T-helper 1 cell treated with Interleukin-12 subunit alpha and Interleukin-12 subunit beta and Interleukin-4 antibody, amounts not matched to agents 30 ng/mL and 1 ng/mL, for 36 hours (primary cell): ENCODE measurements around the gene CFAP410. TPM values are rescaled to one million over a fixed set of nuclear protein-coding genes. Genes with fewer than 3 reads are reported as not detected.

Experiments used
- intact Hi-C: fragments of 100-400 bp; cut with micrococcal nuclease; formaldehyde crosslinking; loops from one replicate; pipeline ENCODE4 v1.15.1; 2024
- total RNA-seq: library from RNA; stranded (reverse); gene quantifications from 2 replicates; pipeline ENCODE4 v1.2.3, GENCODE V29; 2022

Gene CFAP410
- total RNA-seq, 1 donor from 2014 or later: 17.8 TPM

- intact Hi-C loops: no loop called here
Measured at GRCh38 chr21:44318489-44319285, 20.5 kb downstream of the CFAP410 start.

GRCh38 chr21:44317871-44318270, 21.3 kb downstream of the CFAP410 start:
- intact Hi-C loops: no loop called here

GRCh38 chr21:44317241-44317782, 21.9 kb downstream of the CFAP410 start:
- intact Hi-C loops: no loop called here

- intact Hi-C loops: no loop called here
Measured at GRCh38 chr21:44316277-44316900, 22.8 kb downstream of the CFAP410 start.

GRCh38 chr21:44315691-44316203, 23.4 kb downstream of the CFAP410 start:
- intact Hi-C loops: no loop called here

- intact Hi-C loops: no loop called here
Measured at GRCh38 chr21:44314561-44314960, 24.6 kb downstream of the CFAP410 start.

- intact Hi-C loops: no loop called here
Measured at GRCh38 chr21:44314128-44314527, 25.1 kb downstream of the CFAP410 start.

- intact Hi-C loops: no loop called here
Measured at GRCh38 chr21:44313451-44313850, 25.7 kb downstream of the CFAP410 start.

GRCh38 chr21:44312716-44313115, 26.5 kb downstream of the CFAP410 start:
- intact Hi-C loops: no loop called here

GRCh38 chr21:44312089-44312488, 27.1 kb downstream of the CFAP410 start:
- intact Hi-C loops: no loop called here

- intact Hi-C loops: no loop called here
Measured at GRCh38 chr21:44310628-44311507, 28.3 kb downstream of the CFAP410 start.

GRCh38 chr21:44306936-44307704, 32.1 kb downstream of the CFAP410 start:
- intact Hi-C loops: no loop called here

GRCh38 chr21:44305691-44306090, 33.5 kb downstream of the CFAP410 start:
- intact Hi-C loops: no loop called here

- intact Hi-C loops: loop anchor here (5.0 kb wide), 2 partner anchors 172 to 238 kb away; no protein-coding TSS in a partner anchor
Measured at GRCh38 chr21:44304877-44305293, 34.3 kb downstream of the CFAP410 start.

GRCh38 chr21:44304011-44304616, 35.1 kb downstream of the CFAP410 start:
- intact Hi-C loops: loop anchor here (5.0 kb wide), 2 partner anchors 173 to 237 kb away; no protein-coding TSS in a partner anchor

GRCh38 chr21:44303490-44303981, 35.7 kb downstream of the CFAP410 start:
- intact Hi-C loops: loop anchor here (5.0 kb wide), 2 partner anchors 174 to 236 kb away; no protein-coding TSS in a partner anchor

- intact Hi-C loops: loop anchor here (5.0 kb wide), 2 partner anchors 175 to 235 kb away; no protein-coding TSS in a partner anchor
Measured at GRCh38 chr21:44302573-44303401, 36.4 kb downstream of the CFAP410 start.

- intact Hi-C loops: loop anchor here (5.0 kb wide), 2 partner anchors 175 to 235 kb away; no protein-coding TSS in a partner anchor
Measured at GRCh38 chr21:44301961-44302406, 37.2 kb downstream of the CFAP410 start.
